Measurements from ENCODE around the gene CCNJL.
"Not testable (repeated sequence)": the region's sequence is repeated elsewhere in the genome, so short reads cannot be mapped to it uniquely, and the experiment has no call there.

Gene CCNJL

GRCh38 chr5:160312134-160312959 is at the start of gene CCNJL:
CCNJL (minus strand) TSS chr5:160312564; CDS start chr5:160311923, 641 bp downstream.
- FAIRE-seq = no peak

- no peak for FAIRE-seq
Observed at GRCh38 chr5:160361624-160362228, 49.4 kb upstream of the CCNJL start.

GRCh38 chr5:160360310-160360709 is 47.9 kb upstream of the CCNJL start:
- FAIRE-seq = no peak

- FAIRE-seq = no peak
Observed at GRCh38 chr5:160359816-160360215, 47.5 kb upstream of the CCNJL start.

GRCh38 chr5:160359242-160359641 is 46.9 kb upstream of the CCNJL start:
- no peak for FAIRE-seq

- no peak for FAIRE-seq
Observed at GRCh38 chr5:160357861-160358411, 45.6 kb upstream of the CCNJL start.

- FAIRE-seq = no peak
Observed at GRCh38 chr5:160357394-160357793, 45.0 kb upstream of the CCNJL start.

- FAIRE-seq = no peak
Observed at GRCh38 chr5:160356550-160357347, 44.4 kb upstream of the CCNJL start.

- no peak for FAIRE-seq
Observed at GRCh38 chr5:160354666-160355065, 42.3 kb upstream of the CCNJL start.

GRCh38 chr5:160353379-160353778 is 41.0 kb upstream of the CCNJL start:
- no peak for FAIRE-seq

- no peak for FAIRE-seq
Observed at GRCh38 chr5:160352308-160352707, 39.9 kb upstream of the CCNJL start.

GRCh38 chr5:160349935-160350303 is 37.6 kb upstream of the CCNJL start:
- FAIRE-seq = no peak

GRCh38 chr5:160349249-160349934 is 37.0 kb upstream of the CCNJL start:
- no peak for FAIRE-seq

- FAIRE-seq = no peak
Observed at GRCh38 chr5:160348080-160348479, 35.7 kb upstream of the CCNJL start.

- no peak for FAIRE-seq
Observed at GRCh38 chr5:160347448-160347847, 35.1 kb upstream of the CCNJL start.

- FAIRE-seq = no peak
Observed at GRCh38 chr5:160342413-160342941, 30.1 kb upstream of the CCNJL start.

GRCh38 chr5:160341309-160341870 is 29.0 kb upstream of the CCNJL start:
- no peak for FAIRE-seq

GRCh38 chr5:160340513-160340912 is 28.1 kb upstream of the CCNJL start:
- not testable (repeated sequence) for FAIRE-seq

- FAIRE-seq = no peak
Observed at GRCh38 chr5:160339406-160340130, 27.2 kb upstream of the CCNJL start.

- FAIRE-seq = not testable (repeated sequence)
Observed at GRCh38 chr5:160334716-160335115, 22.4 kb upstream of the CCNJL start.

- no peak for FAIRE-seq
Observed at GRCh38 chr5:160333721-160334120, 21.4 kb upstream of the CCNJL start.
